ENCODE results near the gene NXF2.
"Not testable (repeated sequence)": the region's sequence is repeated elsewhere in the genome, so short reads cannot be mapped to it uniquely, and the experiment has no call there.

- not testable (repeated sequence) for TF ChIP-seq POU6F1 (CRISPR knock-in tag; IDR thresholded peaks at IDR 0.05; ENCODE audit: borderline replicate concordance, low read depth); ISL1 (CRISPR knock-in tag; IDR thresholded peaks at IDR 0.05); RARB (CRISPR knock-in tag; IDR thresholded peaks at IDR 0.05); ZNF70 (CRISPR knock-in tag; IDR thresholded peaks at IDR 0.05); PATZ1 (CRISPR knock-in tag; IDR thresholded peaks at IDR 0.05; ENCODE audit: borderline replicate concordance); ZNF8 (CRISPR knock-in tag; IDR thresholded peaks at IDR 0.05); TOX (CRISPR knock-in tag; IDR thresholded peaks at IDR 0.05; ENCODE audit: borderline replicate concordance); BACH2 (CRISPR knock-in tag; IDR thresholded peaks at IDR 0.05; ENCODE audit: borderline replicate concordance); SNAI2 (CRISPR knock-in tag; IDR thresholded peaks at IDR 0.05); TCF4 (CRISPR knock-in tag; IDR thresholded peaks at IDR 0.05; ENCODE audit: borderline replicate concordance)
Measured at GRCh38 chrX:102240265-102240664, 6.7 kb upstream of the NXF2 start.

All from SK-N-SH treated with all-trans-retinoic acid at 6 μM for 48 hours (cell line).